C1 segment of cervical spinal cord (tissue), 14 donors: ENCODE data around the gene VAMP5.
"Not testable (repeated sequence)": the region's sequence is repeated elsewhere in the genome, so short reads cannot be mapped to it uniquely, and the experiment has no call there.

Experiments used
- DNase-seq, 14 donors: peaks; one replicate each; lab custom pipeline; 2025; lab: John Stamatoyannopoulos, UW

The VAMP5 gene

DNA sequence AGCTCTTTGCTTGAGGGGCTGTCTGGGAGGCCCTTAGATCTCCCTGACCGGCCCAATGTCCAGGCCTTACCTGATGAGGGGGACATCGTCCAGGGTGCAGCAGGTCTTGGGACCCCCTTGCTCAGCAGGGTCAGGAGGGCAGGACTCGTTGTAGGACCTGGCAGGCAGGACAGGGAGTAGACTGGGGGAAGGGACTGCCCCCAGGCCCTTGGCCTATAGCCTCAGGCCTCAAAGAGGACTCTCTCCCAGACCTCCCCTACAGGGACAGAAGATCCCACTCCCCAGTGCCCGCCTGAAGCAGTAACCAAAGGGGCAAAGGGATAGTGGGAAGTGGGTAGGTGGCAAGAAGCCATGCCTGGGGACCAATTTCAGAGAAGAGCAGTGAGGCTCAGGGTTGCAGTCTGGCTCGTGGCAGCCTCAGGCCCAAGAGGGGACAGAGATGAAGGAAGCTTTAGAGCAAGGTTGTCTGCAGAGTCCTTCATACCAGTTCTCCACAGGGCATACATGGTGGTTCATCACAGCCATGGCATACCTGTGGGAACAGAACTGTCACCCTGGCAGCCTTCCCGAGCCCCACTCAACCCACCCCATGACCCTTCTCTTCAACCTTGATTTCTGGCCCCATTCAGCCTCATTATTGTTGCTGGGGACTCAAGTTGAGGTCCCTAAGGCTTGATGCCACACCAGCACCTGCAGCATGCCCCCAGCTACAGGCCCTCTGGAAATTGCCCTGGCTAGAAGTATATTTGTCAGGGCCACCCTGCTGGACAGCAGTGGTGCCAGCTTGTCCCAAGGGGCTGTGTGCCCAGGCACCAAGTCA, 16.9 kb downstream of the VAMP5 start:
- DNase-seq = no peak

DNA sequence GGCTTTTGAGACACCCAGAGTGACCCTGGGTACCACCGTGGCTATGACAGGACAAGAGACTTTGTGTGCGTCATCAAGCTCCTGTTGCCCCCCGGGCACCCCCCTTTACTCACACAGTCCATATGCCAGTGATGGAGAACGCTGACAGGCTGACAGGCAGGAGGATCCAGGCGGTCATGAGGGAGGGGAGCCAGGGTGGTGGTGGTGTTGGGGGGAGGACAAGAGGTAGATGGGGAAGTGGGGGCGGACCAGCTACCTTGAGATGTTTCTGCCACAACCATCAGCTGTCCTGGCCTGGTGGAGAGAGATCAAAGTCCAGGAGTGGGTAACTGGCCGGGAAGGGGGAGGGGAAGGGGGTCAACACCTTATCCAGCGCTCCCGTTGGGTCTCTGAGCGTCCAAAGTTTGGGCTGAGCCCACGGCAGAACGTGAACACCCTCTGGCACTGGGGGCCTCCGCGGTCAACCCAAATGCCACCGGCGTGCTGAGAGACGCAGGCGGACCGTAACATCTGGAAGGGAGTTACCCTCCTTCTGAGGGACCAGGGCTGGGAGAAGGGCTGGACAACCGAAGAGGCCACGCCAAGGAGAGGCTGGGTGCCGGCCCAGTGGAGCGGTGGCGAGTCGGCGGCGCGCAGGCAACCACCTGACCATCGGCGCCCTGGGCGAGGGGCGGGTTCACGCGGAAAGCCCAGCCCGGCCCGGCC, 17.7 kb downstream of the VAMP5 start:
- DNase-seq = peak in 7 of 14 donors; percentile 65 to 92 (median 85)

DNA sequence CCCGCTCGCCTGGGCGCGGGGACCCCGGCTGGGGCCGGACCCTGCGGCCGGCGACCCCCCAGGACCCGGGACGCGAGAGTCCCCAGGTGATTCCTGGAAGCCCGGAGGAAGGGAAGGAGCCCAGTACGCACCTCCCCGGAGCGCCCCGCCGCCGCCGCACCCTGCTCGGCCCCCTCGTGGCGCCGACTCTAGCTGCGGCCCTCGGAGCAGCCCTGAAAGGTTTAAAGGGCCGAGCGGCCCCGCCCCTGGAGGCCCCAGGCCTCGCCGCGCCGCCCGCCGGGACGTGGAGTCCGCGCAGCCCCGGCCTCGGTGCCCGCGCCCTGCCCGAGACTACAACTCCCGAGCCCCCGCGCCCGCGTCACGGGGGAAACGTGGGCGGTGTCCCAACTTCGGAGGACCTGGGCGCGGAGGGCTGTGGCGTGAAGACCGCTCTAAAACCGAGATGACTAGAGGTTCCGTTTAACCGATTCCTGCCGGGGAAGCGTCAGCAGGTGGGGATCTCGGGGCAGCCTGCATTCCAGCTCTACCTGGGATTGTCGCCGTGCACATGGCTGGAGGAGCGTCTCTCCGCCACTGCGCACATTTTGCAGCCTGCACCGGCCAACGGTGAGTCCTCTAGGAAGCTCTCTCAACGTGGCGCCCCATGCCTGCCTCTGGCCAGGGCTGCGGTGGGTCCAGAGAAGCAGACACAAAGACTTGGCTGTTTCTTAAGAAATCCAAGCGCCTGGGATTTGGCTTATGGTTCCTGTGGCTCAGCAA, 18.4 kb downstream of the VAMP5 start, which contains the start of gene TMEM150A:
TSS of gene TMEM150A (minus strand) at position 223 of the 759 bp plus-strand sequence. CDS start 750 bp downstream, outside the sequence.
- DNase-seq = peak; percentile 39 to 96 (median 87)

DNA sequence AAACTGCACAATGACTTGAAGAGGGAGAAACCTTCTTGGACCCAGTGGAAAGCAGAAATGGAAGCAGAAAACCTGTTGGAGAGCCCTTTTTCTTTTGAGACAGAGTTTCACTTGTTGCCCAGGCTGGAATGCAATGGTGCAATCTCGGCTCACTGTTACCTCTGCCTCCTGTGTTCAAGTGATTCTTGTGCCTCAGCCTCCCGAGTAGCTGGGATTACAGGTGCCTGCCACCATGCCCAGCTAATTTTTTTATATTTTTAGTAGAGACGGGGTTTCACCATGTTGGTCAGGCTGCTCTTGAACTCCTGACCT, 19.9 kb downstream of the VAMP5 start:
- not testable (repeated sequence) for DNase-seq

DNA sequence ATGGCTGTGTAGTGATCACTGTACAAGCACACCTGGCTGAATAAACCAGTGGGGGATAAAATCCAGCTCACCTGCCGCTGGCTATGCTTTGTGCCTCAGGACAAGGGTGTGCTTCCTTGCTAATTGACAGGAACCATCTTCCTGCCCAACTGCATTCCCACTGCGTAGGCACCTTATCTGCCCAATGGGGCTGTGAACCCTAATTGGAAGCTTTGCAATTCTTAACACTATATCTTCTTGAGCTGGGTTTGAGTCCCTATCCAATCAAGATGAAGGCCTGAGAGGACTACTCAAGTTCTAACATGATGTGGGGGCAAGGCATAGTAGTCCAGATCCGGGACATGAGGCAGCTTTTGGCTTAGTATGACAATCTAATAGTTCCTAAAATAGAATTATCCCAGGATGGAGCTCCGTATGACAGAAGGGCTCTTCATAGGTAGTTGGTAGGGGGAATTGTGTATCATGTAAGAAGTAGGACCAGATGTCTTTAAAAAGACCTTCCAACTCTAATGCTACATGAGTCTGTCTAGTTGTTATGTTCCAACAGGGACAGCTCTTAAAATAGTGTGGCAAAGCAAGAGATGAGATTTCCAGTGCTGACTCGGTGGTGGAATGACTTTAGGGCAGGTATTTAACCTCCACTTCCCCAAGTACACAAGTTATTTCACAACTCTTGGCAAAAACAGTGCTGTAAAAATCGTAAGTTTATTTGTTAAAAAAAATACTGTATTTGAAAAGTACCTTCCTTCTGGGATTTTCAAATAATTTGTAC, 20.5 kb downstream of the VAMP5 start:
- DNase-seq = no peak

DNA sequence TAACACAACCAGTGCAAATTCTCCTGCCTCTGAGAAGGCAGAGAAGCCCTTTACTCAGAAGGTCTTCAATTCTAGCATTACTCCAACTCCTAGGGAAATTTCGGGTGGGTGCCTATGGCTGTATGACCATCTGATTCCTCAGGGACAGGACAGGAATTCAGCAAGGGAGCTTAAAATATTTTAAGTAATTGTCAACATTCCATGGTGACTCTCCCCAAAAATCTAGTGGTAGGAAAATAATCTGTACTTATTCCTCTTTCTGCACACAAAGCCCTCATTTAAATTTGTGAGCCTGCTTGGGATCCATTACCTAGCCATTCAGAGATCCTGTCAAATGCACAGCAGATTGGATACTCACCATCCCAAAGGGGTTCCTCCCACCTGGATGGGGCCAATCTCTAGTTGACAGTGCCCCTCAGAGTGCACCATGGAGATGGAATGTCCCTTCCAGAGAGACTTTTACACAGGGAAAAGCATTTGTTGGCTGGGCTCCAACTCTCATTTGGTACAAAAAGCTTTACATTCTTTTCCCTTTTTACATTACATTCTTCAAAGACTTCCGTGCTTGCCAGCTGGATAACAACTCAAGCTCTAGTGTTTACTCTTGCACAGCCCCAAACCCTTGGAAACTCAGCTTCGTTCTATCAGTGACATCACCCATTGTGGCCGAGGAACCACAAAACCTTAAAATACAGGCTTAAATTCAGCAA, 21.3 kb downstream of the VAMP5 start:
- no peak for DNase-seq

DNA sequence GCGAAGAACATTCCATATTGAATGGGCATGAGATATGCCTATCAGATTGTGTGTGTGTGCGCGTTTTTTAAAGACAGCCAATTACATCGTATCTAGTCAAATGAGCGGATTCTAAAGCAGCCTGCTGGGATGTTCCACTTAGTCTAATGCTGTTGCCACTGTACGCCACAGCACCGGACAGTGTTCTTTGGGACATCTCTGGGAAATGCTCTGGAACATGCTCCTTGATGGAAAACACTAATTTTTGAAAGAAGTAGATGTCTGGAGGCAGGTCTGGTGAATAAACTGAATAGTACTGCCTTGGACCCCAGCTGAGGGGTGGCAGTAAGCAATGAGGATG, 21.9 kb downstream of the VAMP5 start:
- DNase-seq = no peak

DNA sequence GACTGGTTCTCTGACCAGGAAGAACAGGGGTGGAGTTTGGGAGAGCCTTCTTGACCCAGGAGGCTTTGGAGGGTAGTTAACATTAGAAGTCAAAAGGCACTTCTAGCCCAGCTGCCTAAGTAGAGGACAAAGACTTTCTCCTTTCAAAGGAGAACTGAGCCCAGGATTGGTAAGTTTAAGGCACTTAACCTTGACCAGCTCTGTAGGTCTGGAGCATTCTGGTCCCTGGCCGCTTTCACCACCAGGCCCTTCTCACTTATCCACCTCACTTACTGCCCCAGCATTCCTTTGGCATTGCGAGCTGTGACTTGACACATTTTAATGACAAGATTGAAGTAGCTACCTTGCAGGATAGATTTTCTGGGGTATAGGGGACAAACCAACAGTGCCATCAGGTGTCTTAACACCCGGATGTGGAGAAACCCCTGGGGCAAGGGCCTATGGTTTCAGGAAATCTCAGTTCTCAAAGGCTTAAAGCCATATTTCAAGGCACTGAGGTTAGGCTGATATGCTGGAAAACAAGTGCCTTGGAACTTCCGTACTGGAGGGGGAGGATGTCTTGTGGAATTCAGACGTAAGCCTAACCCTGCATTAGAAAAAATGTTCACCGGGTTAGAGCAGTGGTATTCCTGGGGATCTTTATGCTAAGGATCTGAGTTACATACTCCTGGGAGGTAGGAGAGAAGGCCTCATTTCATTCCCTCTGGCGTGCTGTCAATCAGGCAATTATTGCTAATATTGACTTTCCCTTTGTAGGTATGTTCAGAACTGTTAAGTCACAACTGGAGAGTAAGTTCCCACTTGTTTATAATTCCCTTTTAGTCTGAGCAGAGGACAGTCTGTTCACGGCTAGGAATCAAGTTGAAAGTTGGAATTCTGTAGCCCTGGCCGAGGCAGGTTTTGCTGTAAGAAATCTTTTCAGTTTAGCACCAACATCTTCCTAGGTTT, 23.3 kb downstream of the VAMP5 start:
- no peak for DNase-seq

DNA sequence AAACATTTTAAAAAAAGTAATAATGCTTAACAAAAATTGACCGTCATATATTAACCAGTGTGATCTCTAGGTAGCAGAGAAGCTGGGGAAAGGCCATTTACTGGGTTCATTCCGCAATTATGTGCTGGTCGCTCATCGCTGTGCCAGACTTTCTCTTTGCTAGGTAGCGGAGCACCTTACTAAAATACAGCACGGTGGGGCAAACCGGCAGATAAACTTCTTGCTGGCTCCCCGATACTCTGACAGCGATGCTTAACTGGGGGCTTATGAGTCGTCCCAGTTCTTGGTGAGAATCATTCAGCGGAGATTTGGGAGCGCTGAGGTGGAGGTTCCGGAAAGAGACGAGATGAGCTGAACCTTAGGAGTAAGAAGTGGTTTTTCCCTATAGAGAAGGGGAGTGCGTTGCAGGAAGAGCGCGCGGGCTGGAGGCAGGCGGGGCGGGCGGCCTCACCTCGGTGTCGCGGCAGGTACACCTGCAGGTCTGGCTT, 27.0 kb downstream of the VAMP5 start:
- DNase-seq = no peak

DNA sequence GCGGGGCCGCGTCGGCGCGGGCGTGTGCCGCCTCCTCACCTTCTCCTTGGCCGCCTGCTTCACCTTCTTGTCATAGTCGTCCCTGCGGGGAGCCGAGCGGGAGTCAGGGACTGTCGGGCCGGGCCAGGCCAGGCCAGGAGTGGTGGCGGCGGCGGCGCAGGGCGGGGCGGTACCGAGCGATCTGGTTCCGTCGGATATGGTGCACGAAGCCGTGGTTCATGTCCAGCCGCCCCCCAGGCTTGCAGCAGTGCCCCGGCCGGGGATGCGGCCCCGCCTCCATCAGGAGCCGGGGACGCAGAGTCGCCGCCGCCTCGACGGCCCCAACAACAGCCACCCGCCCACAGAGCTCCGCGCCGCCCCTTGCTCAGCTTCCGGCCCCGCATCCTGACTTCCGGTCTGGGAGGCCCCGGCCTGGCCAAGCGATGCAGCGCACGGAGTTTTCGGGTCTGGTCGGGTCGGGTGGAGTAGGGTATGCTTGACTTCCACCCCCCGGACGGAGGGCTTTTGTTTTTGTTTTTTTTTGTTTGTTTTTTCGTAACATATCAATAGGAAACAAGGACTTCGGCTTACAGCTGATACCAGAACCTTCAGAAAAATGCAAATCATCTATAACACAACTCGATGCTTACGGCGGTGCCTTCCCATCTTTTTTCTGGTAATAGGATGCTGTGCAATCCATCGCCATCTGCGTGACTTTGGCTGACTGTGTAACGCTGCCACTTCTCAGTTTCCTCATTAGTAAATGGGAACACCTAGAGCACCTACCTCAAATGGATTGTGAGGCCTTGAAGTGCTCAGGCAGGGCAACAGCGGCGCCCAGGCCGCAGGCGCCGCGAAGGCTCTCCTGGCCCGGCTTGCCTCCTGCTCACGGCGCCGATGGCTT, 27.7 kb downstream of the VAMP5 start, which contains the start of gene C2orf68:
TSS of gene C2orf68 (minus strand) at position 362 of the 883 bp plus-strand sequence. CDS start at position 280, 82 bp downstream.
- DNase-seq = peak; percentile 36 to 92 (median 86)

DNA sequence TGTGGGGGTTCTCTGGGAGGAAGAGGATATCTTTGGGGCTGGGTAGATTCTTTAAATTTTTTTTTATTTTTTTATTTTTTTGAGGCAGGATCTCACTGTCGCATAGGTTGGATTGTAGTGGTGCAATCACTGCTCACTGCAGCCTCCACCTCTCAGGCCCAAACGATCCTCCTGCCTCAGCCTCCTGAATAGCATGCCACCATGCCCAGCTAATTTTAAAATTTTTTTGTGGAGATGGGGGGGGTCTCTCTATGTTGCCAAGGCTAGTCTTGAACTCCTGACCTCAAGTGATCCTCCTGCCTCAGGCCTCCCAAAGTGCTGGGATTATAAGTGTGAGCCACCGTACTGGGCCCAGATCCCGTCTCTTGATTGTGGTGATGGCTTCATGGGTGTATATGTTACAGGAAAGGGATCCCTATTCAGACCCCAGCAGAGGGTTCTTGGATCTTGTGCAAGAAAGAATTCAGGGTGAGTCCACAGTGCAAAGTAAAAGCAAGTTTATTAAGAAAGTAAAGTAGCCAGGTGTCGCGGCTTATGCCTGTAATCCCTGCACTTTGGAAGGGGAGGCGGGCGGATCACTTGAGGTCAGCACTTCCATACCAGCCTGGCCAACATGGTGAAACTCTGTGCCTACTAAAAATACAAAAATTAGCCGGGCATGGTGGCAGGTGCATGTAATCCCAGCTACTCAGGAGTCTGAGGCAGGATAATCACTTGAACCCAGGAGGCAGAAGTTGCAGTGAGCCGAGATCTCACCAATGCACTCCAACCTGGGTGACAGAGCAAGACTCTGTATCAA, 29.7 kb downstream of the VAMP5 start:
- DNase-seq = no peak

DNA sequence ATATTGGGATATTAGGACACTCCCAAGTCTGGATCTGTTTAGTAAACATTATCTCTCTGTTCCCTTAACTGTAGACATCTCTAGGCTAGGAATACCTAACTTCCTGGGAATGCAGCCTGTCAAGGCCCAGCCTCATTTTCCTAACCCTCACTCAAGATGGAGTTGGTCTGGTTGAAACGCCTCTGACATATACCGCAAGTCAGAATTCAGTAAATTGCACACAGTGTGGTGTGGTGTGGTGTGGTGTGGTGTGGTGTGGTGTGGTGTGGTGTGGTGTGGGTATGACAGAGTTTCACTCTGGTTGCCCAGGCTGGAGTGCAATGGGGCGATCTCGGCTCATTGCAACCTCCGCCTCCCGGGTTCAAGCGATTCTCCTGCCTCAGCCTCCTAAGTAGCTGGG, 30.5 kb downstream of the VAMP5 start:
- DNase-seq = not testable (repeated sequence)

DNA sequence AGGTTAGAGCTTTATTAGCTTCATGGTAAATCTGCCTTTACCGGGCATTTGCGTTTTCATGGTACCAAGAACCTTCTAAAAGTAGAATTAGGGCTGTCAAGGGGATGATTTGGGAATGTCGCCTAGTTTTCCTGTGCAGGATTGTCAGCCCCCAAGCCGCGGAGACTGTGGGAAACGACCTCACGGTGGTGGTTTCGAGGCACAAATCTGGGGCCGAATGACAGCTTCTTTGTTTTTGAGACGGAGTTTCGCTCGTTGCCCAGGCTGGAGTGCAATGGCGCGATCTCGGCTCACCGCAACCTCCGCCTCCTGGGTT, 31.1 kb downstream of the VAMP5 start:
- DNase-seq = no peak

DNA sequence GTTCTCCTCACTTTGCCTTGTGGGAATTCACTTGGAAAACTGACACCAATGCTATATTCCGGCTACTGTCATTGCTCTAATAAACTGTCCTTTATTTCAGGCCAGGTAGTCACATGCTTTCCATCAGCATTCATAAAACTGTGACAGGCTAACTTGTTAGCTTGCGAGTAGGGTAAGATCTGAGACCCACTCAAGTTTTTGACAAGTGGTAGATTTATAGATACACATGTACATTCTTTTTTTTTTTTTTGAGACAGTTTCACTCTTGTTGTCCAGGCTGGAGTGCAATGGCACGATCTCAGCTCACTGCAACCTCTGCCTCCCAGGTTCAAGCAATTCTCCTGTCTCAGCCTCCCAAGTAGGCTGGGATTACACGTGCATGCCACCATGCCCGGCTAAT, 33.5 kb downstream of the VAMP5 start:
- DNase-seq = not testable (repeated sequence)

DNA sequence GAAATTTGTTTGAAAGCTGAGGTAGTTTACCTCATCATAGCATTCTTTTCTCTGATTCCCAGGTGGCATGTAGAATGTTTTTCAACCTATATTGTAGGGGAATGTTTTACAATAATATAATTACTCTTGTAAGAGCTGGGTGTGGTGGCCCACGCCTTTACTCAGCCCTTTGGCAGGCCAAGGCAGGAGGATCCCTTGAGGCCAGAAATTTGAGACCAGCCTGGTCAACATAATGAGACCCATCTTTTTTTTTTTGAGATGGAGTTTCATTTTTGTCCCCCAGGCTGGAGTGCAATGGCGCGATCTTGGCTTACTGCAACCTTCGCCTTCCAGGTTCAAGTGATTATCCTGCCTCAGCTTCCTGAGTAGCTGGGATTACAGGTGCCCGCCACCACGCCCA, 35.4 kb downstream of the VAMP5 start:
- DNase-seq = no peak

DNA sequence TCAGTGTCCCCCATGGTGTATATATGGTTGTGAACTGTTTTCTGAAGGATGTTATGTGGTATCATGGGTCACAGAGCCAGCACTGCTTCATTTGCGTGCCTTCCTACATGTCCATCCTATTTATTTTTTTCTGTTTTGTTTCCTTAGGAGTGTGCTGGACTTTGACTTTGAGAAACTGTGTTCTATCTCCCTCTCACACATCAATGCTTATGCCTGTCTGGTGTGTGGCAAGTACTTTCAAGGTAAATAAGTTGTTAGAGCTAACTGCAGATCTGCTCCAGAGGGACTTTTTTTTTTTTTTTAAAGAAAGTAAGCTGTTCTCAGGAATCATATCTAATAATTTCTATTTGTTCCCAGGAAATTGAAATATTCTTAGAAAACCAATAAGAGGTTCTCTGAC, 37.1 kb downstream of the VAMP5 start:
- no peak for DNase-seq

DNA sequence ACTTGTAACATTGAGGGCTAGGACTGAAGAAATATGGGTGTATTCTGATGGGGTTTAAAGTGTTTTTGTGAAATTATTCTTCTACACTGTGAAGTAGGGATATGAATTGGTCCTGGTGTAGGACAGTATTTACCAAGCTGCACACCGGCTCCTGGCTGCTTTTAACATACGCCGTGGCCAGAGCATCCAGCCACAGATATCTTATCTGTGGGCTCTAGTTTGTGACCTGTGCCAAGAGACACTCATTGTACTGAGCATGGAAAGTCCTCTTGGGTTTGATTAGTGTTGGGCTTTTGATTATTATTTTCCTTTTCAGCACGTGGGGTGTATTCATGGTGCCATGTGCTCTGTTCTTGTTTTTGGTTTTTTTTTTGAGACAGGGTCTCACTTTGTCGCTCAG, 39.8 kb downstream of the VAMP5 start:
- no peak for DNase-seq

DNA sequence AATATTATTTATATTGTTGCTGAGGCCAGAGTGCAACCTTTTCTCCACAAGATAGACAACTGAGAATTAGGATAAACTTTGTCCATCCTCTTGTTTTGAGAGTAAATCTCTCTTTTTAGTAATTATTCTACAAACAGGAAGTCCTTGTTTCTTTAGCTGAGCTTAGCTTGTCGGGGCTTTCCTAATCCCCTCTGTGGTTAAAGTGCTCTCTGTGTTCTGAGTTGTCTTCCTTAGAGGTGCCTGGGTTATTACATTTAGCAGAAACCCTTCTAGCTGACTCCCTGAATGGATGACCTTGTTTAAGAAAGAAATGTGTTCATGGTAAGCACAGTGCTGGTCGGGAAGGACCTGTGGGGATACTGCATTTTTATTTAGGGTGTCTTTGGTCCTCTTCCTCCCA, 44.4 kb downstream of the VAMP5 start:
- no peak for DNase-seq
